HG02884 (cell line): ENCODE results near the gene RNF166.

Experiments used
- ATAC-seq: cut with Tn5 transposase; IDR thresholded peaks from one replicate; pipeline ENCODE4 v1.9.1; 2021; ENCODE audit warnings: mild to moderate bottlenecking, moderate library complexity; ENCODE audit not compliant: unreplicated experiment

The RNF166 gene

DNA sequence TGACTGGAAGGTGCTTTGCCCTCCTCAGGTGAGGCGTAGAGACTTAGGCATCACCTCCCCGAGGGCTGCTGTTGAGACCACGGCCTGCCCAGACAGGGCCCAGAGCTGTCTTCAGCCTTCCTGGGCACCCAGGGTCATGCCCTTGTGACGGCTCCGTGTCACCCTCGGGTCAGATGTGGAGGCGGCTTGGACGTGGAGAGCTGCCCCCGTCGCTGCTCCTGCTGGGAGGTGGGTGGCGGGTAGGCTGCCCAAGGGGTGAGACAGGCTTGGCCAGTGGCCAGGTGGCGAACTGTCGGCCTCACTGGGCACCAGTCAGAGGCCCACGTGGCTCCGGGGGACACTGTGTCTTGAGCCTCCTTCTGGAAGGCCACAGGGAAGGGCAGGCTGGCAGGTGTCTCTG lies 11.0 kb downstream of the RNF166 start:
- no peak for ATAC-seq

GRCh38 chr16:88694221-88695087 lies 11.8 kb downstream of the RNF166 start:
- ATAC-seq, result no peak

DNA sequence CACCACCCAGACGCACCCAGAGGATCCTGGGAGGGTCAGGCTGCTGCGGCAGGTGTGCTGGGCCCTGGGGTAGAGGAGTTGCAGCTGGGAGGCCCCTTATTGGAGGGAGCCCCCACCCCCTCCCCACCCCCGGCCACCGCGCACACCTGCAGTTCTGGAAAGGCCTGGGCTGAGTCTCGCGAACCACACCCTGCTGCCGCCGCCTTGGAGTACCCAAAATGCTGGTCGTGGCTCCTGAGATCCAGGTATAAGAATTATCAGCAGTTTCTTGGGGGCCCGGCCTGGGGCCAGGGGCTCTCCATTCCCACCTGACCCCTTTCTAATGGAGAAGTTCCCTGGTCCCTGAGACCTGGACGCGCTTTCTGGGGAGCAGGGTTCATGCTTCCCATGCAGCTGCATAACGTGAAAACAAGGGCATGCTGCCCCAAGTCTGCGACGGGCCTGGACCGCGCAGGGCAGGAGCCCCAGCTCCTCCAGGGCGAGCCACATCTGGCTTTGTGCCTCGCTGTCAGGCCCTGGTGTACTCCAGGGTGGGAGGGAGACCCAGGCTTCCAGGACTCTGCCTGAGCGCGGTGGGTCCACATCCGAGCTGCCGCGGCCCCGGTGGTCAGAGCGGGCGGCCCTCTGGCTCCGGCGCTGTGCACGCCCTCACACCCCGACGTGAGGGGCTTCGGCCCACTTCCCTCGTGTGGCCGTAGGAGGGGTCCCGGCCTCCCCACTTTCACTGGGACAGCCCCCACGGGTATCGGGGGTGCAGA lies 12.6 kb downstream of the RNF166 start:
- ATAC-seq, result no peak

GRCh38 chr16:88692861-88693260 lies 13.3 kb downstream of the RNF166 start:
- no peak for ATAC-seq

DNA sequence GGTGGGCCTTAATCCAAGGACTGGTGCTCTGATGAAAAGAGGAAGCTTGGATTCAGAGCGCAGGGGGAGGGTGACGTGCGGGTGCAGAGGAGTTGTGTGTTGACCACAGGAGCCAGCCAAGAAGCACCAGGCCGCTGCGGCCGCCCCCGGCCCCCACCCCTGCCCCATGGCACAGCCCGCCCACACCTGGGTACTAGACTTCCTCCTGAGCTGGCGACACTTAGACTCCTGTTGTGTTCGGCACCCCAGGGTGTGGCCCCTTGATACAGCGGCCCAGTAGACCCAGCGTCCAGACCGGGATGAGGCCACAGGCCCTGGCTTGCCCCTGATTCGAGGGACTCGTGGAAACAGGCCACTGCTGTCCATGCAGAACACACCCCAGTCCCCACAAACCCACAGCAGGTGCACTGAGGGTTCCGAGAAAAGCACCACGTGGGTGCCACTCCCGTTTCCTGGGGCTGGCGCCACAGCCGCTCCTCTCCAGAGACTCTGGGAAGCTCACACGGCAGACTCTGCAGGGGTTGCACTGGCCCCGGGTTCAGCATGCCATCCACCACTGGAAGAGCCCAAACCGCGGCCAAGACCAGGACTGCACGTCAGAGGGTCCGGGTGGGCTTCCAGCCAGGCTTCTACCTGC lies 14.2 kb downstream of the RNF166 start:
- ATAC-seq, result no peak

- no peak for ATAC-seq
Observed at GRCh38 chr16:88691129-88691813, 14.9 kb downstream of the RNF166 start.

DNA sequence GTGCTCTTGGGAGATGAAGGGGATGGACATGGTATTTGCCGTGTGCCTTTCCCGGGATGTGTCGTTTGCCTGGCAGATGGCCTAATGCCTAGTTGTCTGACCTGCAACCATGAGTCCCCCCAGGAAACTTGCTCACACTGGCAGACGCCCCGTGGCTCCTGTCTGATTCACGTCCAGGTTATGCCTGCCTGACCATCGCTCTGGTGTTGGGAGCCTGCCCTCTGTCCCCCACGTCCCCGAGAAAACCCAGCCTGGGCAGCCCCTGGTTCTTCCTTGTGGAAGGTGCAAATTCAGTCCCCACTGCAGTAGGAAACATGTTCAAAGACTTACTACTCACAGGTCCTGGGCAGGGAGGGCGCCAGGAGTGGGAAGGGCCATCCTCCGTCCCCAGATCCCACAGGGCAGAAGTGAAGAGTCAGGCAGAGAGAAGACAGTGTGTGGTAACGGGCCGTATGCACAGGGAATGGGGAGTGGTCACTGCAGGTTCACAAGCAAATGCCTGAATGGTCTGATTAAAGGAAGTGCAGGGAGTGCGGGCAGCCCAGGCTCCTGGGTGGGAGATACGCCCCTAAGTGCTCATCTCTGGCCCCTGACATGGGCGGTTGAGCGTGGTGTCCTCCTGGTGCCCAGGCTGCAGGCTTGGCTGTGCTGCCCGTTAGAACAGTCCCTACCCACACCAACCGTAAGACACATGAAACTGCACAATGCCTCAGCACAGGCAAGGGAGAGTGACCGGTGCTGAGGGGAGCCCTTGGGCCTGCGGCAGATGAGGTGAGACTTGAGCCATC lies 15.7 kb downstream of the RNF166 start:
- ATAC-seq, result no peak

- ATAC-seq, result no peak
Observed at GRCh38 chr16:88688013-88688778, 18.0 kb downstream of the RNF166 start.

DNA sequence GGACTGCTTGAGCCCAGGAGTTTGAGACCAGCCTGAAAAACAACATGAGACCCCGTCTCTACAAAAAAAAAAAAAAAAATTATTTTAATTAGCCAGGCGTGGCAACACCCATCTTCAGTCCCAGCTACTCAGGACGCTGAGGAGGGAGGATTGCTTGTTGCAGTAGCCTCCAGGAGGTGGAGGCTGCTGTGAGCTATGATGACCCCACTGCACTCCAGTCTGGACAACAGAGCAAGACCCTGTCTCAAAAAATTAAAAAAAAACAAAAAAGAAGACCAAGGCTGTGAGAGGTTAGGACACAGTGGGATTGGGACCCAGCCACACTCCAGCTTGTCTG lies 18.6 kb downstream of the RNF166 start:
- ATAC-seq, result no peak

DNA sequence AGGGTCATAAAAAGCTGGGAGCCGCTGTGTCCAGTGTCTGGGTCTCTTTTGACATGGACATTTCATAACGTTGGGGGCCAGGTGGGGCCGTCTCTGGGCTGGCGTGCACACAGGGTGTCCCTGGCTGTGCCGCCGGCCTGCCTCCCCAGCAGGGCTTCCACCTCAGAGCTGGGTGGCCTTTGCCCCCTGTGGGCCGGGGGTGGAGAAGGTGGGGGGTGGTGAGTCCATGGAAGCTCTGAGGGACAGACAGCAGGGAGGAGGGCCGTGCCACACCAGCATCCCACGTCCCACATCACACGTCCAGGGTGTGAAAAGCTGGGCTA lies 19.0 kb downstream of the RNF166 start:
- ATAC-seq, result no peak

DNA sequence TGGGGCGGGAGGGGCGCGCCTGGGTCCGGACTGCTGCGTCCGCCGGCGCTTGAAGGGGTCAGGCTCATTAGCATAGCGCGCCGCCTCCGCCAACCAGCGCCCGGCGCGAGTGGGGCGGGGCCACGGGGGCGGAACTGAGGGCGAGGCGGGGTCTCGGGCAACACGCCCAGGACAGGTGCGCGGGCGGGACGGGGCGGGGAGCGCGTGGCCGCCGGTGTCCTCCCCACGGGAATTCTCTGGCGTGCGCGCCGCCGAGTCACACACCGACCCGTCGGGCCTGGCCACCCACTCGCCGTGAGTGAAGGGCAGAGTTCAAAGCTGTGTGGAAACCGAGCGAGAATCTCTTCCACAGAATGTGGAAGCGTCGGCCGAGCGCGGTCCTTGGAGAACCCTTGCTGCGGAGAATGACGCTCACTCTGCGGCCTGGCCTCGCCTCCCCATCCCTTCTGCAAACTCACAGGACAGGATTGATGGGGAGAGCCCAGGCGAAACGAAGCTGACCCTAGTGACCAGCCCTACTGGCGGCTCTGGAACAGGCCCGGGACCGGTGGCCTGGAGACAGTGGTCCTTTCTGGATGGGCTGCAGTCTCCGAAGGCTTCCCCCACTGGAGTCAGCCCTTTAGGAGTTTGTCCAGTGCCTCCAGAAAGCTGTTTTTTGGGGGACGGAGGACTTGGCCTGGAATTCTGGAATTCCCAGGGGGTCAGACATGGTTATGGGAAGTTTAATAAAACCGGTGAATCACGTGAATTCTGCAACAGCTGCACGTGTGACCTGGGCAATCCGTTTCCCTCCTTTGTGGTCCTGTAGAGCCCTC lies 19.6 kb downstream of the RNF166 start, which contains the start of gene SNAI3:
SNAI3 (minus strand) TSS at position 69 of the 815 bp plus-strand sequence. CDS start 101 bp downstream, outside the sequence.
- ATAC-seq, result no peak

GRCh38 chr16:88686062-88686438 lies 20.2 kb downstream of the RNF166 start:
- no peak for ATAC-seq

DNA sequence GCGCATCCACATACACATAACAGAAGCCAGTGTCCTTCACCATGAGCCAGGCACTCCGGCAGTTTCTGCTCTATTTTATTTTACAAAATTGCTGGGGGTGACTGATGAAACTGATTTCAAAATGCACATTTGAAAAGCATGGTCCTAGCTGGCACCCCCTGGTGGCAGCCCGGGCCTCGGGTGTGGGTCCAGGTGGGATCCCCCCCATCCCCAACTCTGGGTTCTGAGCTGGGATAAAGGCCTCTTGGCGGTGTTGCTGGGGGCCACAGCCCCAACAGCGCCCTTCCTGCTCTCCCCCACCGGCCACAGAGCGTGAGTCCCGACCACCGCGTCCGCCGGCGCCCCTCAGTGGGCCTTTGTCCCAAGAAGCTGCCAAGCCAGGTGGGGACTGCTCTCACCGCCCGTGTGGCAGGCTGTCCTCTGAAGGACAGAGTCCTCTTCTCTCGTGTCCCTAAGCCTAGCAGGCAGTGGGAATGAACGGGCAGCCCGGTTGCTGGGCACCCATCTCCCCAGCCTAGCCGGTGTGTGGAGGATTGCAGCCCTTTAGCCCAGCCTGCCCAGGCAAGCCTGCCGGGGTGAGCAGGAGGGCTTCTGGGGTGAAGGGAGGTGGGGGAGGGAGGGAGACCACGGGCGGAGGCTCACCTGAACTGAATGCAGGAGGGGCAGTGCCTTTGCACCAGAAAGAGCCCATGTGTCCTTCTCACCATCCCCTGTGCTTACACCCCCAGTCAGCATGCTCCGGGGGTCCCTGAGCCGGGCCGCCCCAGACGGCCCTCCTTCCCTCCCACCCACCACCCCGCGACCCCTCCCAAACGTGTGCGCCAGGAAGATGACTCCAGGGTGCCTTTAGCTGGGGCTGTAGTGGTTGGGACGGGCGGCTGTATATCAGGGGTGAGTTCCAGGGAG lies 20.8 kb downstream of the RNF166 start:
- ATAC-seq, result no peak

DNA sequence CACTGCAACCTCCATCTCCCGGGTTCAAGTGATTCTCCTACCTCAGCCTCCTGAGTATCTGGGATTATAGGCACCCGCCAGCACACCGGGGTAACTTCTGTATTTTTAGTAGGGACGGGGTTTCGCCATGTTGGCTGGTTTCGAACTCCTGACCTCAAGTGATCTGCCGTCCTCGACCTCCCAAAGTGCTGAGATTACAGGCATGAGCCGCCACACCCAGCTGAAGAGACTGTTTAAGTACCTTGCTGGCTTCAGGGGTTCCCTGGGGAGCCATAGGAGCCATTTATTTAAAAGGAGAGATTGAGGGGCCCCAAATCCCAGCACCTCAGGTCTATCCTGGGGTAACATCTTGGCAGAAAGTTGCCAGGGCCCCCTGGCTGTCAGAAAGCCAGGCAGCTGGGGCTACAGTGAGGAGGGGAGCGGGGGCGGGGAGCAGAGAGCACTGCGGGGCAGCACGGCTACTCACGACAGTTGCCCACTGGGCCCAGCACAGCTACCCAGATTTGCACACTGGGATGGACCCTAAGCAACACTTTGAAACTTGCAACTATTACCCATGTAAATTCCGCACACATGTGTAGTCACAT lies 21.5 kb downstream of the RNF166 start:
- ATAC-seq, result no peak

DNA sequence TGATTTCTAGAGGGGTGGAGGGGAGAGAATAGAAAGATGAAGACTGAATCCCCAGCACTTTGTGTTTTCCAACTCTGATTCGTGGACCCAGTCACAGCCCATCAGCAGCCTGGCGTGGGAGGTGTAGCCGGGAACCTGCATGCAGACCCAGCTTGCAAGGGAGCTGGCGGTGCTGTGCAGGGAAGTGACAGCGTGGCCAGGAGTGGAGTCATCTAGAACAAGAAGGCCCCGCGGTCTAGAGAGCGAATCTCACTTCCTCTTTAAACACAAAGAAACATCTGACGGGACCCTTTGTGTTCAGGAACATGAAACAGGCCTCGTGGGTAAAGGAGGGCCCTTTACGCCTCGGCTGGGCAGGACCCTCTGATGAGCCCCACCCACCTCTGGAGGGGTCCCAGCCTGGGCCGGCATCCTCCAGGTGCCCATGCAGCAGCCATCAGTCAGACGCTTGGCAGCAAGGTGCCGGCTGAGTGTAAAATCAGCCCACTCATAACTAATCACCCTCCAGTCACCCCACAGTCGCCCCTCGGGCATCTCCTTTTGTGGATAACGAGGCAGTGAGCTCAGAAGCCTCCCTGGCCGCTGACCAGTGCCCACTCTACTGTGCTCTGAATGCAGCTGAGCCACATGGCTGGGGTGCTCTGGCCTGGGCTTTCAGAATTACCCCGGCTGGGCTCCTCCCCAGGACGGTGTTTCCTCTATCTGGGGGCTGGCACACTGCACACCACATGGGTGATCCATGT lies 24.3 kb downstream of the RNF166 start:
- peak; percentile 65 for ATAC-seq

DNA sequence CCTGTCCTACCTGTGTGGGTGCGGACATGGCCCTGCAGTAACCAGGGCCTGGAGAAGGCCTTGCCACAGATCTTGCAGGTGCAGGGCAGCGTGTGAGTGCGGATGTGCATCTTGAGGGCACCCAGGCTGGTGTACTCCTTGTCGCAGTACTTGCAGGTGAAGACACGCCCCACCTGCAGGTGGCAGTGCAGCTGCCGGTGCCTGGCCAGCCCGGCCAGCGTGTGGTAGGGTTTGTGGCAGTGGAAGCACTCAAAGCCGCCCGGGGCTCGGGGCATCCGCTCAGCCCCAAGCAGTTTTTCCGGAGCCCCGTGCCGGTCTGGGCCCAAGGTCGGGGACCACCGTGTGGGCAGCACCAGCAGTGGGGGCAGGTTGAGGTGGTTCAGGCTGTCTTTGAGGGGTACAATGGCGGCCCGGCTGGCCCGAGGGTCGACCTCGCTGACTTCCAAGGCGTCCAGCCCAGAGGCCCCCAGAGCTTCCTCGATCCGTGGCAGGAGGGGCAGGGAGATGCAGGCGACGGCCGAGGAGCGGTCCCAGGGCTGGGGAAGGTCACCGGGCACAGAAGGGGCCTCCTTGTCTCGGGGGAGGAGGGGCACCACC lies 25.0 kb downstream of the RNF166 start:
- ATAC-seq, result no peak
